HuH-7.5 (cell line): ENCODE results near the gene BTBD9.

Experiments used
- DNase-seq: peaks from one replicate; pipeline ENCODE4 v3.0.0; 2011; ENCODE audit warnings: low spot score

BTBD9 gene

GRCh38 chr6:38555606-38556005 lies 84.1 kb downstream of the BTBD9 start:
- no peak for DNase-seq

- DNase-seq = no peak
Measured at GRCh38 chr6:38554700-38555413, 84.9 kb downstream of the BTBD9 start.

DNA sequence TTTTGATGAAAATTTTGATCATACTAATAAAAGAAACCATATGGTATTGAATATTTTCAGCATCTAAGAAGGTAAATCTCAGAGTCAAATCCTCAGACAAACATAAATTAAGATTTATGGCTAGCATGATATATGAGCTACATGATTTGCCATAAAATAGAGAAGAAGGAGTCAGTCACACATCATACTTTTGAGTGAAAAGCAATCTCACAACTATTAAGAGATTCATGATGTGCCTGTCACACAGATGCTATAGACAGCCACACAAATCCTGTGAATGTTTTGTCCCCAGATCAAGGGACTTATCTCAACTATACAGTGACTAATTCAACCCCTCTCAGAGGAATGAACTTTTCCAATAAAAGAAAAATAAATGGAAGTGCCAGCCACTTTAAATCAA lies 85.7 kb downstream of the BTBD9 start:
- no peak for DNase-seq

- no peak for DNase-seq
Measured at GRCh38 chr6:38552121-38552520, 87.6 kb downstream of the BTBD9 start.

DNA sequence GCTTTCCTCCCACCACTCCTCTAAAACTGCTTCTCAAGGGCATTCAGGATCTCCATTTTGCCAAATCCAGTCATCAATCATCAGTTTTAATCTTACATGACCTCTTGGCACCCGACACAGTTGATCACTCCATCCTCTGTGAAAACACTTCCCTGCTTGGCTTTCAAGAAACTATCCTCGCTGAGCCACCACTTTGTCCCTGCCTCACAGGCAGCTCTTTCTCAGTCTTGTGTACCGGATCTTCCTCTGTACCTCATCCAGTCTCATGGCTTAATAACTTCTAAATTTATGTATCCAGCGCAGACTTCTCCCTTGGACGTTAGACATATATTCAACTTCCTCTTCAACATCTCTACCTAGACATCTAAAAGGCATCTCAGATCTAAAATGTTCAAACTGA lies 89.9 kb downstream of the BTBD9 start:
- no peak for DNase-seq

DNA sequence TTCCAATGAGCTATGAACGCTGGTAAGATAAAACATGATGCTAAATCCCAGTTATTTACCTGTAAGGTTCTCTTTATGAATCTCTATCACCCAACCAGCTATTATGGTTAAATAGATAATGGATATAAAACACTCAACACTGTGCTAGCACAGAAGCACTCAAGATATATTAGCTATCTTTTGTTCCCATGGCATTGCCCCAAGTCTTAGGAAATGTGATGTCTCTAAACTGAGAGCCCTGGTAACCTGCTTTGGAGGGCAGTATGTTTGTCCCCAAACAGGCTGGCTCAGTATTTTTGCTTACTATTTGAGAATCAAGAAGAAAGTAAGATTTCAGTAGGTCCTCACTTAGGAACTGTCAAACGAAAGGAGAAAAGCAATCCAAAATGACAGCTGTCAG lies 90.5 kb downstream of the BTBD9 start:
- DNase-seq = no peak

GRCh38 chr6:38543022-38543421 lies 96.7 kb downstream of the BTBD9 start:
- no peak for DNase-seq

DNA sequence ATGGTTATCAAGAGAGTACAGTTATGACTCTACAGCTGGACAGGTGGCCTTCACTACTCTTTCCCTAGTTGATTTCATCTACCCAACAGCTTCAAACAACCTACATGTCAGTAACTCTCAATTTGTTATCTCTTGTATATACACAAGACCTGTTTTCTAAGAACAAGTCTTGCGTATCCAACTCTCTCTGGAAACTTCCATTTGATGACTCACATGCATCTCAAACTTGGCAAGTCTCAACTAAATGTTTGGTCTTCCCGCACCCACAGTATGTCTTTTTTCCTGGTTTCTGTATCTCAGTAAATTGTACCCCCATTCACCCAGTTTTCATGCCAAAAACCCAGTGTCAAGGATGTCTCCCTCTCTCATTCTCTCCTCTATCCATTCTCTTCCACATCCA lies 97.7 kb downstream of the BTBD9 start:
- no peak for DNase-seq

DNA sequence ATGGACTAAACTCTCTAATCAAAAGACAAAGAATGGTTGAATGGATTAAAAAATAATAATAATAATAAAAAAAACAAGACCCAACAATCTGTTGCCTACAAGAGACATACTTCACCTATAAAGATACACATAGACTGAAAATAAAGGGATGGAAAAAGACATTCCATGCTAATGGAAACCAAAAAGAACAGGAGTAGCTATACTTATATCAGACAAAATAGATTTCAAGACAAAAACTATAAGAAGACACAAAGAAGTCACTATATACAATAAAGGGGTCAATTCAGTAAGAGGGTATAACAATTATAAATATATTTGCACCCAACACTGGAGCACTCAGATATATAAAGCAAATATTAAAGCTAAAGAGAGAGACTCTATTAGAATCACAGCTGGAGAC lies 106.7 kb downstream of the BTBD9 start:
- DNase-seq = no peak

DNA sequence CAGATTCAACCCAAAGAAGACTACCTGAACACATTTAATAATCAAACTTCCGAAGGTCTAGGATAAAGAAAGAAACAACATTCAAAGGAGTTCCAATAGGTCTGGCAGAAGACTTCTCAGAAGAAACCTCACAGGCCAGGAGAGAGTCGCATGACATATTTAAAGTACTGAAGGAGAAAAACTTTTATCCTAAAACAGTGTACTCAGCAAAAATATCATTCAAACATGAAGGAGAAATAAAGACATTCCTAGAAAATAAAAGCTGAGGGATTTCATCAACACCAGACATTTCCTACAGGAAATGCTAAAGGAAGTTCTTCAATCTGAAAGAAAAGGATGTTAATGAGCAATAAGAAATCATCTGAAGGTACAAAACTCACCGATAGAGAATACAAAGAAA lies 108.6 kb downstream of the BTBD9 start:
- no peak for DNase-seq

DNA sequence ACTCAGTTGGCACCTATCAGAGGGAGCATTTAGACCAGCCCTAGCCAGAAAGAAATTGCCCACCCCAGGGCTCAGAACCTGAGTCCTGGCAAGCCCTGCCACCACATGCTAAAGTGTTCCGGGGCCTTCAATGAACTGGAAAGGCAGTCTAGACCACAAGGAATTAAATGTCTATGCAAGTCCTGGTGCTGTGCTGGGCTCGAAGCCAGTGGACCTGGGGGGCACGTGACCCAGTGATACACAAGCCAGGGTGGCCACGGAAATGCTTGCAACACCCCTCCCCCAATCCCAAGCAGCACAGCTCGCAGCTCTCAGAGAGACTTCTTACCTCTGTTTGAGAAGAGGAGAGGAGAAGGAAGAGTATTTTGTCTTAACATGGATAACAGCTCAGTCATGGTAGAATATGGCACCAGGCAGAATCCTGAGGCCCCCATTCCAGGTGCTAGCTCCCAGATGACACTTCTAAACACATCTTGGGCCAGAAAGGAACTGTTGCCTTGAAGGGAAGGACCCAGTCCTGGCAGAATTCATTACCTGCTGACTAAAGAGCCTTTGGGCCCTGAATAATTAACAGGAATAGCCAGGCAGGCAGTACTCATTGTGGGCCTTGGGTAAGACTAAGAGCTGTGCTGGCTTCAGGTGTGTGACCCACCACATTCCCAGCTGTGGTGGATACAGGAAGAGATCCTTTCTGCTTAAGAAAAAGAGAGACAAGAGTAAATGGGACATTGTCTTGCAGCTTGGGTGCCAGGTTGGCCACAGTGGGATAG lies 111.3 kb downstream of the BTBD9 start:
- no peak for DNase-seq

- DNase-seq = no peak
Measured at GRCh38 chr6:38527371-38527770, 112.4 kb downstream of the BTBD9 start.

DNA sequence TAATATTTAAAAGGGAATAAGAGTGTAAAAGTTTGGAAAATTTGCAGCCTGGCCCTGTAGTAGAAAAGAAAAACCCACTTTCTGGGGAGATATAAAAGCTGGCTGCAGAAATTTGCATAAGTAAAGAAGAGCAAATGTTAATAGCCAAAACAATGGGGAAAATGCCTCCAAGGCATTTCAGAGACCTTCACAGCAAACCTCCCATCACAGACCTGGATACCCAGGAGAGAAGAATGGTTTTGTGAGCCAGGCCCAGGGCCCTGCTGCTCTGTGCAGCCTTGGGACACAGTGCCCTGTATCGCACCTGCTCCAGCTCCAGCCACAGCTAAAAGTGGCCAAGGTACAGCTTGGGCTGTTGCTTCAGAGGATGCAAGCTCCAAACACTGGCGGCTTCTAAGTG lies 113.8 kb downstream of the BTBD9 start:
- no peak for DNase-seq

DNA sequence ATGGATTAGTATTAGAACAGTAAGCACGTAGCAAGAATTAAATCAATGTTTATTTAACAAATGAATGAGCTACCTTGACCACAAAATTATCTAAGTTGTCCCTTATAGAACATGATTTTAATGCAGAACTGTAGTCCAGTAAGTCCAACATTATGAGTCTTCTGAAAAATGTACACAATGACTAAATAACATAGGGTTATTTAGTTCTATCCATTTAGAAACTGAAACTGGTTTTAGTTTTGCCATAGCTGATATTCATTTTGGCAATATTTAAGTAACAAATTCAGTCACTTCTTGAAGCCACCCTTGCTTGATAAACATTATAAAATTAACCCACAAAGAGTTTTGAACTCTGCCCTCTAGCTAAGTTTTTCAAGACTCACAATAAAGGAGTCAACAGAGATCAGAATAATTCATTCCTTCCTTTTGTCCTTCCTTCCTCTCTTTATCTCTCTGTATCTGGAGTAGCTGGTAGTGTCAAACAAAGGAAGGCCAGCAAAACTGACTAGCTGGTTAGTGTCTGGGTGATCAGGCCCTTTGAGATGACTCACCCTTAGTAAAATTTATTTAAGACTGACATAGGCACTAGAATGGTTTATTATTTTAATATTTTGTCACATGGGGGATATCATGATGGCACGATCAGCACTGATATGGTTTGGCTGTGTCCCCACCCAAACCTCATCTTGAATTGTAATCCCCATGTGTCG lies 115.1 kb downstream of the BTBD9 start:
- no peak for DNase-seq

DNA sequence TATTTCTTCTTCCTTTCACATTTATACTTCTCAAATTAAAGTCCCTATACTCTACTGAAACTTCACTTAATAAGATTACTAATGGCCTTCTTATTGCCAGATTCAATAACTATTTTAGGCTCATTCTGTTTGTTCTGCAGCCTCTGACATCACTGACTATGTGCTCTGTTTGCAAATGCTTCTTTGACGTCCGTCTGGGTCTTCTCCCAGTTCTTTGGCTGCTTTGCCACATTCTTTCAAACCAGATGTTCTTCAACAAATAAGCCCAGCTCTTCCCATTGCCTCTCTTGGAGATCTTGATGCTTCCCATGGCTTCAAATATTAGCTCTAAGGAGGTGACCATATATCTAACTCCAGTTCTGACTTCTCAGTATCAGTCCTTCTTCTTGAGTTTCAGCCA lies 117.4 kb downstream of the BTBD9 start:
- DNase-seq = no peak

- no peak for DNase-seq
Measured at GRCh38 chr6:38518511-38519304, 121.0 kb downstream of the BTBD9 start.

DNA sequence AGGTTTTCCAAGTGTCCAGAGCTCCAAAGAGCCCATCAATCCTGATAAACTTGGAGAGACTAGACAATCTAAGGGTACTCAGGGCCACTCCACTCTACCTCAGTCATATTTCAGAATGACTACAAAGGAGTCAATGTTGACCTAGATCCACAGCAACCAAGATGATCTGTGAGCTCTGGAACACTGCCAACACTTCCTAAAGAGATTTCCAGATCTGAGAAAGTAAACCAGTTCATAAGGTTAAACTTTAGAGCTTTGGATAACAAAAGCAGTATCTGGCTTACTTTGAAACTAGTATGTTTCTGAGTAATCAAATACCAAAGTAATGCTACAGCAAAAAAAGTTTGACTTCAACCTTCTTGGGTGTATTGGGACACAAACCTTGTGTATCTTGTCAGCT lies 122.7 kb downstream of the BTBD9 start:
- DNase-seq = no peak

DNA sequence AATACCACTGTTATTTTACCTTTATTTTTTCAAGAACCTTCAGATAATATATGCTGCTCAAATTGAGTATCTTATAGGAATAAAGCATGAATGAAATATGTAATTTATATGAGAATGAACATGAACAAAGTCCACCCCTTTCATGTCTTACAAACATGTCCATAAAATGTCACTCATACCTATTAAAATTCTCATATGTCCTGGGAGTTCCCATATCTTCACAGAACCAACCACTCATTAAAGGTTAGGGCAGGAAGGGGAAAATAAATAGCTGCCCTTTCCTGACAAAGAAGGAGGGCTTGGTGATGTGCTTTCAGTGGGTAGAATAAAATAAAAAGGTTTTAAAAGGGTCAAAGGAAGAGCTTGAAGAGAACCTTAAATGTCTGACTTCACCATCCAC lies 125.3 kb downstream of the BTBD9 start:
- DNase-seq = no peak

- no peak for DNase-seq
Measured at GRCh38 chr6:38512211-38512610, 127.5 kb downstream of the BTBD9 start.

DNA sequence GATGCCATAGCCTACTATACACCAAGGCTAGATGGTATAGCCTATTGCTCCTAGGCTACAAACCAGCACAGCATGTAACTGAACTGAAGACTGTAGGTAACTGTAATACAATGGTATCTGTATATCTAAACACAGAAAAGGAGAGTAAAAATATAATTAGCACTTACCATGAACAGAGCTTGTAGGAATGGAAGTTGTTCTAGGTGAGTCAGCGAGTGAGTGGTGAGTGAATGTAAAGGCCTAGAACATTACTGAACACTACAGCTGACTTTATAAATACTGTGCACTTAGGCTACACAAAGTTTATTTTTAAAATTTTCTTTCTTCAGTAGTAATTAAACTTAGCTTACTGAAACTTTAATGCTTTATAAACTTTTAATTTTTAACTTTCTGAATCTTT lies 129.5 kb downstream of the BTBD9 start:
- DNase-seq = no peak

GRCh38 chr6:38509713-38510112 lies 130.0 kb downstream of the BTBD9 start:
- DNase-seq = no peak

- no peak for DNase-seq
Measured at GRCh38 chr6:38508894-38509293, 130.8 kb downstream of the BTBD9 start.
